Omental fat pad (tissue), 4 donors: Measurements from ENCODE around the gene ARHGAP27. TPM values are rescaled to one million over a fixed set of nuclear protein-coding genes. Genes with fewer than 3 reads are reported as not detected.

ENCODE experiments used
- ATAC-seq: fragments of 150-250 bp; one replicate; pipeline ENCODE4 v1.9.1; 2016; ENCODE audit warnings: mild to moderate bottlenecking, moderate library complexity; ENCODE audit not compliant: low FRiP score
- DNase-seq: peaks from one replicate; pipeline ENCODE4 v3.0.0-alpha.2; 2019; ENCODE audit warnings: low spot score
- CTCF ChIP-seq, 3 donors: fragments of 450-650 bp; IDR thresholded peaks; one replicate each; pipeline ENCODE4 v1.5.1; 2016 to 2017; ENCODE audit warnings: antibody characterized with exemption in 3 of 3, mild to moderate bottlenecking in 3 of 3, moderate library complexity in 2 of 3
- total RNA-seq, 4 donors: library from RNA; depleted of rRNA; stranded (reverse); fragments of >200 nt; gene quantifications; one replicate each; pipeline ENCODE4 v1.1.0, GENCODE V29; 2016

The ARHGAP27 gene
- total RNA-seq, 4 donors from 2014 or later = 13.4 to 52.5 (median 23.7) TPM

GRCh38 chr17:45404870-45405249 is 27.8 kb downstream of the ARHGAP27 start:
- no peak for TF ChIP-seq CTCF (IDR thresholded peaks at IDR 0.05)
- DNase-seq = no peak
- ATAC-seq = no peak

- no peak for TF ChIP-seq CTCF (IDR thresholded peaks at IDR 0.05)
- ATAC-seq = no peak
- no peak for DNase-seq
Measured at GRCh38 chr17:45403906-45404490, 28.7 kb downstream of the ARHGAP27 start.

GRCh38 chr17:45402916-45403315 is 29.8 kb downstream of the ARHGAP27 start:
- DNase-seq (no peak), ATAC-seq (no peak)
- no peak for TF ChIP-seq CTCF (IDR thresholded peaks at IDR 0.05)

GRCh38 chr17:45398800-45399199 is 33.9 kb downstream of the ARHGAP27 start:
- no peak for ATAC-seq
- DNase-seq = no peak
- TF ChIP-seq CTCF (IDR thresholded peaks at IDR 0.05) = no peak

DNA sequence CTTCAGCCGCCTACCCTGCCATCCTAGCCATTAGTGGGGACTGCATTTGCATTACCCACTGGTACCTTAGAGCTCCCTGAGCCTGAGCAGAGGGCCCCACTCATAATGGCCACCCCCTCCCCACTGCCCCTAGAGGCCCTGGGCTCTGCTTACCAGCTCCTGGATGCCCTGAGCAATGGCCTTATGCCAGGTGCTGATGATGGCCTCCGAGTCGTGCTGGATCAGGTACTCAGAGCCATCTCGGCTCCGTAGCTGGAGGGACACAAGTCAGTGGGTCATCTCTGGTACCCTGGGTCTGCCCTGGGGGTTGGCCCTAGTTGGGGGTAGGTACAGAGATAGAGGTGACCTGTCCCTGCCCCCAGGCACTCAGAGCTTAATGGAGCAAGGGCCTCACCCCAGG is 34.9 kb downstream of the ARHGAP27 start:
- no peak for ATAC-seq
- no peak for DNase-seq
- no peak for TF ChIP-seq CTCF (IDR thresholded peaks at IDR 0.05)

- ATAC-seq (no peak), DNase-seq (no peak)
- no peak for TF ChIP-seq CTCF (IDR thresholded peaks at IDR 0.05)
Measured at GRCh38 chr17:45396496-45397205, 36.0 kb downstream of the ARHGAP27 start.
